Forelimb muscle (tissue), 1 donor: ENCODE results near the gene GZMB. TPM values are rescaled to one million over a fixed set of nuclear protein-coding genes. Genes with fewer than 3 reads are reported as not detected.
"Not testable (repeated sequence)": the region's sequence is repeated elsewhere in the genome, so short reads cannot be mapped to it uniquely, and the experiment has no call there.

ENCODE experiments used
- DNase-seq: peaks from one replicate; pipeline ENCODE4 v3.0.0-alpha.2; 2013; ENCODE audit warnings: low read depth
- polyA plus RNA-seq: library from polyadenylated mRNA; unstranded; fragments of 120-200 nt; gene quantifications from one replicate; pipeline ENCODE4 v1.2.1, GENCODE V29; 2013; ENCODE audit not compliant: insufficient read length

GZMB gene
- polyA plus RNA-seq, 1 donor: not detected

GRCh38 chr14:24631749-24632335 is 2.1 kb downstream of the GZMB start:
- no peak for DNase-seq

GRCh38 chr14:24630872-24631477 is 3.0 kb downstream of the GZMB start:
- no peak for DNase-seq

- no peak for DNase-seq
These were observed 3.7 kb downstream of the GZMB start for GRCh38 chr14:24630087-24630871.

GRCh38 chr14:24629521-24629920 is 4.5 kb downstream of the GZMB start:
- DNase-seq: no peak

- no peak for DNase-seq
These were observed 20.2 kb downstream of the GZMB start for GRCh38 chr14:24613747-24614146.

- no peak for DNase-seq
These were observed 20.7 kb downstream of the GZMB start for GRCh38 chr14:24613241-24613640.

- no peak for DNase-seq
These were observed 21.8 kb downstream of the GZMB start for GRCh38 chr14:24612196-24612595.

- DNase-seq: no peak
These were observed 24.2 kb downstream of the GZMB start, which contains the start of gene GZMH for GRCh38 chr14:24609655-24610344. TSS of gene GZMH (minus strand) at chr14:24609685. CDS start at chr14:24609613, 72 bp downstream.

- no peak for DNase-seq
These were observed 26.1 kb downstream of the GZMB start for GRCh38 chr14:24607635-24608514.

- DNase-seq: no peak
These were observed 26.9 kb downstream of the GZMB start for GRCh38 chr14:24607081-24607480.

GRCh38 chr14:24606297-24606696 is 27.7 kb downstream of the GZMB start:
- DNase-seq: no peak

- no peak for DNase-seq
These were observed 28.4 kb downstream of the GZMB start for GRCh38 chr14:24605435-24606190.

- DNase-seq: no peak
These were observed 36.6 kb downstream of the GZMB start for GRCh38 chr14:24597403-24597802.

- no peak for DNase-seq
These were observed 38.7 kb downstream of the GZMB start for GRCh38 chr14:24595073-24595808.

- DNase-seq: not testable (repeated sequence)
These were observed 43.0 kb downstream of the GZMB start for GRCh38 chr14:24591004-24591403.

- DNase-seq: not testable (repeated sequence)
These were observed 49.6 kb downstream of the GZMB start for GRCh38 chr14:24584402-24584801.
